Measurements from ENCODE around the gene HIVEP2.

DNA sequence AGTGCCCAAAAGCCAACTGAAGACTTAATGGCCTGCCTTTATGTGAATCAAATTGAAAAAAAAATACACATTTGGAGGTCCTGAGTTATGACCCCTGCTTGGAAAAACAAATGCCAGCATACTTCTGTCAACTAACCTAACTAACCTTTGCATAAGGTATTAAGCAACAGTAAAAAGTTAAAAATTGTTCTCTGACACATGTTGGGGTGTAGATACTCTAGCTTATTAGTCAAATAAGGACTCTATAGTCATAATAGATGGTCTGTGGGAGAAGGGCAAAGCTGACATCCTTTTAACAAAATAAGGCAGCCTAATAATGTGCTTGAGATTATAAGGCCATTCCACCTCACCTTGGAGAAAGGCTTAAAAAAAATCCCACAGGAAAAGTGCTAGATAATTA, 140.5 kb downstream of the HIVEP2 start:
- TF ChIP-seq SUZ12 (IDR thresholded peaks at IDR 0.05; ENCODE audit: extremely low read depth, insufficient read depth, insufficient read length) (no peak), YY1 (IDR thresholded peaks at IDR 0.05; ENCODE audit: insufficient read depth, insufficient read length) (no peak)
